HepG2 (cell line): ENCODE data around the gene CELF2.

Experiments used
- CTCF ChIP-seq: sonication (generic); formaldehyde crosslinking; IDR thresholded peaks from 2 replicates; pipeline ENCODE4 v1.5.0; 2020; ENCODE audit warnings: mild to moderate bottlenecking, missing genetic modification reagents, moderate library complexity
- SIN3A ChIP-seq: IDR thresholded peaks from 2 replicates; pipeline ENCODE4 v1.6.1; 2011; ENCODE audit warnings: low read depth, mild to moderate bottlenecking, control low read depth, low read length, borderline replicate concordance
- ZNF746 ChIP-seq: sonication (generic); formaldehyde crosslinking; IDR thresholded peaks from 2 replicates; pipeline ENCODE4 v1.8.0; 2022; ENCODE audit warnings: mild to moderate bottlenecking, missing genetic modification reagents

- TF ChIP-seq SIN3A (no peak), ZNF746 (no peak), CTCF (CRISPR knock-in tag) (no peak)
Measured at GRCh38 chr10:11156480-11156879, 138.8 kb downstream of the CELF2 start.
